Right atrium auricular region (tissue), 2 donors: ENCODE data around the gene VN1R2. TPM values are rescaled to one million over a fixed set of nuclear protein-coding genes. Genes with fewer than 3 reads are reported as not detected.
"Not testable (repeated sequence)": the region's sequence is repeated elsewhere in the genome, so short reads cannot be mapped to it uniquely, and the experiment has no call there.

Experiments used
- DNase-seq: peaks from one replicate; pipeline ENCODE4 v3.0.0-alpha.2; 2019; ENCODE audit warnings: low spot score
- H3K27ac ChIP-seq, 2 donors: fragments of 200-600 bp; sonication (generic); 1 replicate in 1 of 2; 2 replicates in 1 of 2; pipeline ENCODE4 v1.5.1; 2016 to 2019
- H3K27me3 ChIP-seq, 2 donors: fragments of 200-600 bp; sonication (generic); one replicate each; pipeline versions ENCODE4 v1.5.1 to v1.6.0; 2017 to 2019
- H3K36me3 ChIP-seq: fragments of 200-600 bp; sonication (generic); one replicate; pipeline ENCODE4 v1.5.1; 2016
- H3K4me1 ChIP-seq, 2 donors: fragments of 200-600 bp; sonication (generic); one replicate each; pipeline versions ENCODE4 v1.5.1 to v1.6.0; 2017 to 2019
- H3K4me3 ChIP-seq, 2 donors: fragments of 200-600 bp; sonication (generic); 1 replicate in 1 of 2; 2 replicates in 1 of 2; pipeline ENCODE4 v1.5.1; 2017 to 2019; ENCODE audit warnings: mild to moderate bottlenecking in 1 of 2, moderate library complexity in 1 of 2
- H3K9me3 ChIP-seq, 2 donors: fragments of 200-600 bp; sonication (generic); one replicate each; pipeline ENCODE4 v1.5.1; 2019
- CTCF ChIP-seq, 2 donors: fragments of 200-600 bp; sonication (generic); IDR thresholded peaks; one replicate each; pipeline ENCODE4 v1.5.1; 2019; ENCODE audit warnings: antibody characterized with exemption in 2 of 2
- total RNA-seq, 2 donors: library from RNA; depleted of rRNA; stranded (reverse); fragments of >200 nt; gene quantifications; one replicate each; pipeline ENCODE4 v1.1.0, GENCODE V29; 2016

Gene VN1R2
- total RNA-seq, 2 donors from 2014 or later = not detected

GRCh38 chr19:53290758-53291549 is 32.9 kb downstream of the VN1R2 start:
- no peaks in the 10 kb centered on the region for H3K4me1 ChIP-seq
- no peaks in the 10 kb centered on the region for H3K36me3 ChIP-seq
- H3K27ac ChIP-seq = no peak overlapping the region
- no peak overlapping the region for H3K4me3 ChIP-seq
- H3K9me3 ChIP-seq = peaks cover 7 to 27% of the 10 kb centered on the region in 2 donors
- H3K27me3 ChIP-seq = no peaks in the 10 kb centered on the region
- TF ChIP-seq CTCF (IDR thresholded peaks at IDR 0.05) = no peak
- no peak for DNase-seq

GRCh38 chr19:53294786-53295441 is 36.8 kb downstream of the VN1R2 start:
- Histone ChIP-seq H3K4me3 (no peak overlapping the region), H3K36me3 (no peaks in the 10 kb centered on the region), H3K4me1 (no peaks in the 10 kb centered on the region), H3K27me3 (no peaks in the 10 kb centered on the region), H3K9me3 (peaks cover 7 to 30% of the 10 kb centered on the region in 2 donors), H3K27ac (no peak overlapping the region)
- TF ChIP-seq CTCF (IDR thresholded peaks at IDR 0.05) = no peak
- no peak for DNase-seq

- not testable (repeated sequence) for H3K4me3 ChIP-seq, H3K27ac ChIP-seq, H3K4me1 ChIP-seq, H3K36me3 ChIP-seq, DNase-seq, H3K27me3 ChIP-seq, H3K9me3 ChIP-seq
These were observed 43.2 kb downstream of the VN1R2 start for GRCh38 chr19:53301341-53301740.

DNA sequence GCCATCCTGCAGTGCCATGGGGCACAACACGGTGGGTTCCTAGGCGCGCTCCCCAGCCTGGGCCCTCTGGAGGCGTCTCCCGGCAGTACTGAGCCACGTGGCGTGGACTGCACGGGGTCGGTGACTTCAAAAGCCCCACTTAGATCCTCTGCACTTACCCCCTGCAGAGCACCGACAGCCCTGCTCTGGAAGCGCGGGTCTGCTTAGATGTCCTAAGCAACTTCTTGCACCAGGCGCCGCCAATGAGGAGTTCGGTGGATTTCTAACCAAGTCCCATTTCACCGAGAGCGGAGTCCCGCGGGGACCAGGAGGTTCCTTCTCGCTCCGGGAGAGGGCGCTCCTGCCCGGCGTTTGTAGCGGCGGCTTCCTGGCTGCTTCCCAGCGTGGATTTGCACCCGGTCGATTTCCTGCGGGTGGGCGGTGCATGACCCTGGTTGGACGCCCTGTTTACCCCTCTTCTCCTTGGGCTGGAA is 50.3 kb downstream of the VN1R2 start:
- H3K4me1 ChIP-seq = no peaks in the 10 kb centered on the region
- no peak overlapping the region for H3K4me3 ChIP-seq
- H3K9me3 ChIP-seq = no peaks in the 10 kb centered on the region
- no peak for DNase-seq
- H3K36me3 ChIP-seq = no peaks in the 10 kb centered on the region
- H3K27me3 ChIP-seq = no peaks in the 10 kb centered on the region
- no peak overlapping the region for H3K27ac ChIP-seq
- peak; percentile 15 to 57 for TF ChIP-seq CTCF (IDR thresholded peaks at IDR 0.05)

Other genes with a start within 250 kb of the VN1R2 start
- gene ERVV-1, start 244.4 kb upstream of the VN1R2 start, total RNA-seq = not detected
- gene ERVV-2, start 213.6 kb upstream of the VN1R2 start, total RNA-seq = not detected
- 10 to 100 TPM; 16.6 to 19.2 TPM for gene ZNF160, start 154.9 kb upstream of the VN1R2 start, total RNA-seq
- 10 to 100 TPM; 14.1 to 24.7 TPM for gene ZNF415, start 125.4 kb upstream of the VN1R2 start, total RNA-seq
- gene ZNF347, start 99.2 kb upstream of the VN1R2 start, total RNA-seq = 1 to 10 TPM; 4.1 to 5.1 TPM
- gene ZNF665, start 64.9 kb upstream of the VN1R2 start, total RNA-seq = 1 to 10 TPM; 1.1 to 2.2 TPM
- gene ZNF677, start 3.4 kb upstream of the VN1R2 start, total RNA-seq = 10 to 100 TPM; 10.7 to 21.3 TPM
- gene VN1R4, start 9.4 kb downstream of the VN1R2 start, total RNA-seq = not detected
- gene ZNF845, start 75.5 kb downstream of the VN1R2 start, total RNA-seq = 1 to 10 TPM; 2.4 to 3.3 TPM
- gene ZNF525, start 107.4 kb downstream of the VN1R2 start, total RNA-seq = 1 to 10 TPM; 3.2 to 3.3 TPM
- 1 to 10 TPM; 2.3 to 4.2 TPM for gene ZNF765, start 136.9 kb downstream of the VN1R2 start, total RNA-seq
- 1 to 10 TPM; 3.8 to 6.0 TPM for gene ZNF761, start 173.7 kb downstream of the VN1R2 start, total RNA-seq
- 1 to 10 TPM in 1 of 2 donors, under 1 TPM in 1; 0.63 to 1.3 TPM for gene ZNF813, start 209.4 kb downstream of the VN1R2 start, total RNA-seq